ENCODE measurements around the gene NR3C1.
A peak's percentile ranks its signal among the peaks of the same experiment; 100 is the strongest.

NR3C1 gene

DNA sequence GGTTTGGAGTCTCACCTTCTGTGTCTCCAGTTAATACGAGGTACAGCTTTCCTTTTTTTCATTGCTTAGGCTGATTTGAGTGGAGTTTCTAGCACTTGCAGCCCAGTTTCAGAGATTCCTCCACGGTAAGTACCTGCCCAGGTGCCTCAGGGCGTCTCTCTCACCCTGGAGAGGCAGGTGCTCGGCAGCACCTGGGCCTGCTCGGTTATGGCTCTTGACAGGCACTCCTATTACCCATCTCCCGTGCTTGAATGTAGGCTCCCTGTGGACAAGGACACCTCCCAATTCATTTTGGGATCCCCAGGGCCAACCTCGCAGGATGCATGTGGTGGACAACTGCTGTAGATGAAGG lies 144.3 kb downstream of the NR3C1 start:
- no peak for DNase-seq (ENCODE audit: low spot score)

DNA sequence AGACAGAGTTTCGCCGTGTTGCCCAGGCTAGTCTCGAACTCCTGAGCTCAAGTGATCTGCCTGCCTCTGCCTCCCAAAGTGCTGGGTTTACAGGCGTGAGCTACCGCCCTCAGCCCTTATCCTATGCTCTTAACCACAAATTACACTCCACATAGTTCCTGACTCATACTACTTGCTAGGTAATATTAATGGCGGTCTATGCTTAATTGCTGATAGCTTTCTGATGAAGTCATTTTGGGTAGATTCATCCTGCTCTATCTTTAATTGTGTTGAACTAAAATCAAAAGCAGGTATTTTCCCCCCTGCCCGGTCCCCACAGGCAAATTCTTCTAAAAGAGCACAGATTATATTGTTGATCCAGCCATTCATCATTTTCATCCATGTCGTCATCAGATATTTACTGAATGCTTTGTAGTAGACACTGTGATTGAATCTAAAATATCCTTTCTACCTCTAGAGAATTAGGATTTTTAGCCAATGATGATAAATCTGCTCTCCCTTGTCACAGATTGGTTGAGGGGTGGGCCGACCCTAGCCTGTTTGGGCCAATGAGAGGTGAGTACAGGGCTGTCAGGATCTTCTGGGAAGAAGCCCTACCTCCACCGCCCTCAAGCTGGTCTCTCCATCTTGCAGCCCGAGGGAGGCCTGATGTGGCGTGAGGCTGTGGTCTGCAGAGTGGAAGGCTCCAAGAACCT lies 144.8 kb downstream of the NR3C1 start:
- DNase-seq (ENCODE audit: low spot score): no peak

DNA sequence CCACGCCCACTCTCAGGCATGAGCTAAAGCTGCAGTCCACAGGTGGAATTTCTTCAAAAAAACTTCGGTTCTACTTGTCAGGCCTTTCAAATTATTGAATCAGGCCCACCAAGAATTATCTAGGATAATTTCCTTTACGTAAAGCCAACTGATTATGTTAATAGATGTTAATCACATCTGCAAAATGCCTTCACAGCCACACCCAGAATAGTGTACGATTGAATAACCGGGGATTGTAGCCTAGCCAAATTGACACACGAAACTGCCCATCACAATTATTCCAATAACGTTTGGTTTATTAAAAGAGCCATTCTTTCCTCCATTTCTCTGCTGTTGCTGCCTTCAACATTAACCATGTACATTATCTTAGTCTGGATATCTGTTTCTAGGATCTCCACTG lies 148.7 kb downstream of the NR3C1 start:
- no peak for DNase-seq (ENCODE audit: low spot score)

DNA sequence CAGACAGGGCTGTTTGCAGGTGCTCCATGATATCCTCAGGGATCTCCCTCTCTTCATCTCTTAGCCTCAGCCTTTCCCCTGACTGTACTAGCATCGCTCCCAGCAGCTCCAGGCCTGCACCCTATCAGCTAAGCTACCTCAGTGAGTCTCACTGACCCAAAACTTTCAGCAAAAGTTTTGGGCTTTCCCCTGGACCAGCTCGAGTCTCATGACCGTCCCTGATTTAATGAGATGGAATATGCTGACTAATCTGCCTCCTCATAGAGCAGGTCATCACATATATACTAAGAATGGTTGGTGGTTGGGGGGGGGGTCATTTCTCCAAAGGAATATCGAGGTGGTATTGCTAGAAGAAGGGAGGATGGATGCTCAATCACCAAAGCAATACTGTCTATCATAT lies 151.5 kb downstream of the NR3C1 start:
- DNase-seq (ENCODE audit: low spot score): no peak

DNA sequence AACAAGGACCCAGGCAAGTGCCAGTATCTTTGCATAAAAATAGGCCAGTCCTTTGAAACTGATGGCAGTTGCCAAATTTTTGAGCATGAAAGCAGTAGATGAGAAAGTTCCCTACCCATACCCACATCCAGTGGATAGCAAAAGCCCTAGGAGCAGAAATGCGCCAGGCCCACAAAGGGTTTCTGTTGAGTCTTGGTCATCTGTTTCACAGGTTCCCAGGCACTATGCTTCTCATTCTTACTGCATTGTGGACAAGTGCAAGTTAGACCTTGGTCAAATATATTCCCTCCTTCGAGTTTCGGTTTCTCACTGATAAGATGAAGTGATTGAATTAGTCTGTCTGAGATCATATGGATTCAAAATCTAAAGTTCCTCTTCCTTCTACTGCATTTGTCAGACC lies 152.3 kb downstream of the NR3C1 start:
- DNase-seq (ENCODE audit: low spot score): no peak

DNA sequence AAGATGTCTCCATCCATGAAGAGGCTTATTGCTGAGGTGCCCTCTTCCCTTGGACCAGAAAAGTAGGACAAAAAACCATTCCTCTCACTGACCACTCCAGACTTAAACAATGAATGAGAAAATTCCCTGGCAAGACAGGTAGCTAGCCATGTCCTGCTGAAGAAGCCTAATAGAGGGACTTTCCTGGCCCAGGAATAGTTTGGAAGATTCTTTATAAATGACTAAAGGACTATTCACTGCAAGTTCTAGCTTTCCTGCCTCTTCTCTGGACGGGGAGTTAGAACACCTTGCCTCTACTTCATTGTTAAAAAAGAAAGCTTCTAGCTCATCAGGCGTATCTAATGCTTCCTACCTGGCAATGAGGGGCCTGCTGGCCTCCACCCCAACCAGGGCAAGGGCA lies 153.6 kb downstream of the NR3C1 start:
- no peak for DNase-seq (ENCODE audit: low spot score)

DNA sequence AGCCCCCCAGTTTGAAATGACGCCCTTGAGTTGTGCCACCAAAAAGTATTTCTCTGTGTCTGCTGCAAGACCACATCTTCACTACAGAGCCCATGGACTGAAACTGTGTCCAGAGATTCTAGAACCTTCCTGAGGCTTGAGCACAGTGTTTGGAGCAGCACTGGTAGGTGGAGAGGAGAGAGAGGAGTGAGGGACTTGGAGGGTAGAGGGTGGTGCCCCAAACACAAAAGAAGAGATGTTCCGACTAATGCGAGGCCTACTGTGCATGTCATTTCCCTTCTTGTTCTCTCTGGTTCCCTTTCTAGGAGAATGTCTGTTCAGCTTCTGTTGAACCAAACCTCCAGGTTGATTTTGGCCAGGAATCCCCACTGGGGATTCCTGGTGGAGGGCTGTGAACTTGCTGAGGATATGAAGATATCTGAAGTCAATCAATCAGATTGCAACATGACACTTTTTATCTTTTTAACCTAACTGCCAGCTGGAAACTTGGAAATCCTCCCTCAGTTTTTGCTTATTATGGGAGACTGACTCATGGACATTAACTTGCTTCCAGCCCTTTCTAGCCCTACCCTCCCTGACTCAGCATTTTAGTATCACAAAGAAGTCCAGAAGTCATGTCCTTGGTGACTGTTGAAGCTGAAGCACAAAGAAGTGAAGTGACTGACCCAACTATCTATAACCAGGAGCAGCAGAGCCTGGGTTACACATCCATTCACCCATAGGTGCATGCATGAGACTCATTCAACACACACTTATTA lies 154.5 kb downstream of the NR3C1 start:
- no peak for DNase-seq (ENCODE audit: low spot score)

DNA sequence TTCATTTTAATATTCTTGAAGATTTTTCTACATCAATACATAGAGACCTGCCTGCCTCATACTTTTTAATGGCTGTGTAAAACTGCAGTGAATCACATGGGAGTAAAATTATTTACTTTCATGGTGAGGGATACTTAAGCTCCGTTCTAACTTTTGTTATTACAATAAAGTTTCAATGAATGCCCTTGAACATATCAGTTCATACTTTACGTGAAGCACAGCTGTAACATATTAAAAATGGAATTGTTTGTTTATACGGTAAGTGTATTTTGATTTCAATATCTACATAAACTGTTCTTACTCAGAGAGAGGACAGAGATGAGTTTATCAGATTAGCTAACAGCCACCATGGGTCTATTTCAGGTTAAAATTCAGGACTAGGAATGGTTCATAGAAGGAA lies 155.1 kb downstream of the NR3C1 start:
- no peak for DNase-seq (ENCODE audit: low spot score)

DNA sequence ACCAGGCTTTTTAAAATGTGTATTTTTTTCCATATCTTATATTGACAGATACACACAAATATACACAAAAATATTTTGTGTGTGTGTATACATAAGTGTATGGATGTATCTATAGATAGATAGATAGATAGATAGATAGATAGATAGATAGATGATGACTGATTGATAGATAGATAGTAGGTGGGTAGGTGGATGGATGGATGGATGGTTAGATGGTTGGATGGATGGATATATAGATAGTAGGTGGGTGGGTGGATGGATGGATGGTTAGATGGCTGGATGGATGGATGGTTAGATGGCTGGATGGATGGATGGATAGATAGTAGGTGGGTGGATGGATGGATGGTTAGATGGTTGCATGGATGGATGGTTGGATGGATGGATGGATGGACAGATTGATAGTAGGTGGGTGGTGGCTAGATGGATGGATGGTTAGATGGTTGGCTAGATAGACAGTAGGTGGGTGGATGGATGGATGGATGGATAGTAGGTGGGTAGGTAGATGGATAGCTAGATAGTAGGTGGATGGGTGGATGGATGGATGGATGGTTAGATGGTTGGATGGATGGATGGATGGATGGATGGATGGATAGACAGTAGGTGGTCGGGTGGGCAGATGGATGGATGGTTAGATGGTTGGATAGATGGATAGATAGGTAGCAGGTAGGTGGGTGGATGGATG lies 156.2 kb downstream of the NR3C1 start:
- no peak for DNase-seq (ENCODE audit: low spot score)

DNA sequence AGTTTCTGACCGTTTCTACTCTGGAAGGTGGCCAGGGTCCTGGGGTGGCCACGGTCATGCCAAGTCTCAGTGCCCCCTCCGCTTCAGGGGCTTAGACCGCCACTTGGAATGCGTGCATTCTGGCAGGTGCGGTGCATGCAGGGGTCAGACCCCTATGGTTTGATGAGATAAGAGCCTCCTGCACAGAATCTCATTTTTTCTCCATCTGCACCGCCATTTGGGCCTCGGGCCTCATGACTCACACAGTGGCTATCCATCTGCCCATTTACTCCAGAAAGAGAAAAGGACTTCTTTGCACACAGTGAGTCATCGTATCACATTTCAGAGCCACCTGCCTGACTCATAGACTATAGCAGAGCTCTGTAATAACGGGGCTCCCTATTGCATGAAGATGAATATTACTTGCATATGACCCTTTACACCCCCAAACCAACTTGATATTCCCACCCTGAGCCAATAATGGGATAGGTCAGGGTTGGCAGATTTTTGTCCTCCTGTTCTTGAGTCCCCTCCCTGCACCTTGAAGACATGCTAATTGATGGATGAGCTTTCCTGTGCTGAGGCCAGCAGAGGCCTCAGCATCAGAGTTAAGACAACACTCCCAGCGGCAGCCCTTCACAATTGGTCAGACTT lies 157.4 kb downstream of the NR3C1 start:
- DNase-seq (ENCODE audit: low spot score): no peak

DNA sequence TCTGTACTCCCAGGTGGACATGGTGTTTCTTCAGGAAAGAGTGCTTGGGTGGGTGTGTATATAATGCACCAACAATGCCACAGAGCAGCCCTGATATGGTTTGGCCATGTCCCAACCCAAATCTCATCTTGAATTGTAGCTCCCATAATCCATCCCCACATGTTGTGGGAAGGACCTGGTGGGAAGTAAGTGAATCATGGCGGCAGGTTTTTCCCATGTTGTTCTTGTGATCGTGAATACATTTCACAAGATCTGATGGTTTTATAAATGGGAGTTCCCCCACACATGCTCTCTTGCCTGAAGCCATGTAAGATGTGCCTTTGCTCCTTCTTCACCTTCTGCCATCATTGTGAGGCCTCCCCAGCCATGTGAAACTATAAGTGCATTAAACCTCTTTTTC lies 158.5 kb downstream of the NR3C1 start:
- no peak for DNase-seq (ENCODE audit: low spot score)

DNA sequence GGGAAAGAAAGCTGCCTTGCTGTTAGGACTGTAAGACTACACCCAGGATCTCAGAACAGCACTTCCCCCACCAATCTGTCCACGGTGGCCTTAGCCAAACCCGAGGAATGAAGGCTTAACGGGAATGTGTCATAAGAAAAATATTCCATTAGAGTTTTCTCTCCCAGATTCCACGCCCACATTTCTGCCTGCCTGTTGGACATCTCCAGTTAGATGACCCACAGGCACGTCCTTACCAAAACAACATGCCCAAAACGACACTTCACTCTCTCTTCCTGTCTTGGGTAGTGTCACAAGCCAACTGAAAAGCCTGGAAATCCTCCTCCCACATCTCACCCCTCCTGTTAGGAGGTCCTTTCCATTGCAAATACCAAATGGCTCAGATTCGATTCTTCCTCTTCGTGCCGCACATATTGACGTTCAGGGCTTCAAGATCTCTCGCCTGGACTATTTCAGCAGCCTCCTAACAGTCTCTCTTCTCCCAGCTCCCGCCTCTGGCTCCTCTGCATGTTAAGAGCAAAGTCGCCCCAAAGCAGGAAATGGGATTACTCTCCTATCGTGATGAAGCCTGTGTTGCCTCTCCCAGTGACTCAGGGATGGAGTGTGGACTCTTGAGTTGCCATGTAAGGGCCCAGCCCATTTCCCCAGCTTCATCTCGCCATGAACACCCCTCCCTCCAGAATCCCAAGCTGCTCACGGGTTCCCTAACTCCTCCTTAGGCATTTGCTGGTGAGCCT lies 159.3 kb downstream of the NR3C1 start:
- no peak for DNase-seq (ENCODE audit: low spot score)

DNA sequence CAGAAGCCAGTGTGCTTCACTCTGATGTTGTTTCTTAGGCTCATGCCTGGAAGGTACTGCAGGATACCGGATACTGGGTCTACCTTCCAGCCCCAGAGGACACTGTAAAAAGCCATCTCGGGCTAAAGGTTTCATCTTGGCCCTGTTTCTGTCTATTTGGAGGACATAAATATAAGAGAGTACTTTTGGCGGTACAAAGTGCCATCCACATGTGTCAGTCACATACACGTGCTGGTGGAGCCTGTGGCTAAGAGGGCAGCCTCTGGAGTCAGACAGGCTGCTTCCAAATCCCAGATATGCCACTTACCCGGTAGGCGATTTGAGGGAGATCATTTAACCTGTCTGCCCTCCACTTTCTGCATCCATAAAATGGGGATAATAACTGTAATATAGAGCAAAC lies 160.4 kb downstream of the NR3C1 start:
- DNase-seq (ENCODE audit: low spot score): no peak

DNA sequence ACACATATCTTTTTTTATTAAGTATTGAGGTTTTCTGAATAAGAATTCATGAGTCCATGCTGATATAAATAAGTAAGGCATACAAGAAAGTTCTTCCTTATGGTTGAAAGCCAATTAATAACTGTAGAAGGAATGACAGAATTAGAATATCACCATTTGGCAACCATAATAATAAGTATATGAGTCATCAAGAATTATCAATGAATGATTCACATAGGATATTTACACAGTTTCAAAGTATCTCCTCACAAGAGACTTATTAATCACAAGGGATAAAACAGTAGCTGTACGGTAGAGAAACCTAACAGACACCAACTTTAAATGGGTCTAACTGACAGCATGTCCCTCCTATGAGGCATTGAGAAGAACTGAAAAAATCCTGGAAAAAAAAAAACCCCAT lies 161.6 kb downstream of the NR3C1 start:
- no peak for DNase-seq (ENCODE audit: low spot score)

DNA sequence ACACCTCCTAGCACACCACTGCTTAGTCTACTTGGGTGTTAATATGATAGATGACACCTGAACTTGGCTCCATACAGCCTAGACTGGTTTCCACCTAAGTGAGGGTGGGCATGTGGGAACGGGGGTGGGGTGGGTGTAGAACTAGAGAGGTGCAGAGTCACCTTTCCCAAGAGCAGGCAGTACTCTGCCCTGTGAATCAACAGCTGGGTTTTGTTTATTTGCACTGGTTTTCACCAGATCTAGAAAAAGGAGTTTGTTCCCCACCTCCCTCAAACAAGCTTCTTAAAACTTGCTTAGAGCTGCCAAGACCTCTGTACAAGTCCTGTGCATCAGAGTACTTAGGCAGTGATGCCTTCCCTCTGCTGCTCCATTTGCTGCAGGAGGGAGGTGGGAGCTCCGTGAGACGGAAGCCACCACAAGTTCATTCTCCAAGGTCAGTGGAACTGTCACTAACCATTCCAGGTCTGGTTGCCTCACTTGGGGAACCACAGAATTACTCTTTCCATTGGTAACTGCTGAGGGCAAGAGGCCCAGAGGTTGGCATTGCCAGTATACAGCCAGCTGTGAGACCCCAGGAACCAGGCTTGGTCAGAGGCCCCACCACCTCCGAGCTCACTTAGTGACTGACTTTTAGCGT lies 163.5 kb downstream of the NR3C1 start:
- DNase-seq (ENCODE audit: low spot score): no peak

DNA sequence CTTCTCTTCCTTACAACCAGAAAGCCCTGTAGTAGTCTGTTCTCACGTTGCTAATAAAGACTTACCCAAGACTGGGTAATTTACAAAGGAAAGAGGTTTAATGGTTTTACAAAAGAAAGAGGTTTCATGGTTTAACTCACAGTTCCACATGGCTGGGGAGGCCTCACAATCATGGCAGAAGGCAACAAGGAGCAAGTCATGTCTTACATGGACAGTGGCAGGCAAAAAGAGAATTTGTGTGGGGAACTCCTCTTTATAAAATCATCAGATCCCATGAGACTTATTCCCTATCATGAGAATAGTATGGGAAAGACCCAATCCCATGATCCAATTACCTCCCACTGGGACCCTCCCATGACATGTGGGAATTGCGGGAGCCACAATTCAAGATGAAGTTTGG lies 164.9 kb downstream of the NR3C1 start:
- DNase-seq (ENCODE audit: low spot score): no peak

DNA sequence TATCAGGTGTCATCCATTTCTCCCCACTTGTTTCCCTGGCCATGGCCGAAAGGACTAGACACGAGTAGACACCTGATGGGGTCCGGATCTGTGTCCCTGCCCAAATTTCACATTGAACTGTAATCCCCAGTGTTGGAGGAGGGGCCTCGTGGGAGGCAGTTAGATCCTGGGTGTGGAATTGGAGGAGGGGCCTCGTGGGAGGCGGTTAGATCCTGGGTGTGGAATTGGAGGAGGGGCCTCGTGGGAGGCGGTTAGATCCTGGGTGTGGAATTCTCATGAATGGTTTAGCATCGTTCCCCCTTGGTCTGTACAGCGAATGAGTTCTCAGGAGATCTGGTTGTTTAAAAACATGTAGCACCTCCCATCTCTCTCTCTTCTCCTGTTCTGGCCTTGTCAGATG lies 165.8 kb downstream of the NR3C1 start:
- DNase-seq (ENCODE audit: low spot score): no peak

DNA sequence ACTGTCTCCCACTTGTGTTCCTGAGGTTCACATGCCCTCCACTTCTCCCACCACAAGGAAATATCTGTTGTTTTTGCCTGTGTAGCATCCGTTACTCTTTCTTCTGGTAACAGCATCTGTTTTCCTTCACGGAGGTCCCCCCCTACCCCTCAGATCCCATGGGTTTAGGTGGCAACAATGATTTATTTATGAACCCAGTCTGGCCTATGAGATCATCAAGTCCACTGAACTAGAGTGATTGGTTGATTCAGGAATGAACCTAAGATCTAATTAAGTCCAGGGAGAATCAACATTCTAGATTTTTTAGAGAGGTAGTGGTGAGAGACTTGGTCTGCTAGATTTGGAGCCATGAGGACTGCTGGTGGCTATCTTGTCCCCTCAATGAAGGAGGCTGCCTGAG lies 166.8 kb downstream of the NR3C1 start:
- no peak for DNase-seq (ENCODE audit: low spot score)

DNA sequence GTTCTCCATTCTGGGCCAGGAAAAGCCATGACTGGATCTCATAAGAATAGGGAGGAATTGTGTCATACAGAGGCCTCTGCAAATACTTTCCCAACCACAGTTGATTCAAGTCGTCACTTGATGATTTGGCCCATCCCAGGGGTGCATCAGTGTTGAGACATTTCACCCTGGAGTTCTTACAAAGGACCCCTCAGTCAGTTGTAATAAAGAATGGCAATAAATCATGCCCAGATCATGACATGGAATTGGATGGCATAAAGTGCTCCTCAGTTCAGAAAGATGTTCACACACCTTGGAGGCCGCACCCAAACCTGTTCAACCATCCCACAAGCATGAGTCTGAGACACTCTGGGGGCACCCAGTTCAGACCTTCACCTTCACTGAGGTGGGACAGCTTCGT lies 168.1 kb downstream of the NR3C1 start:
- DNase-seq (ENCODE audit: low spot score): no peak

DNA sequence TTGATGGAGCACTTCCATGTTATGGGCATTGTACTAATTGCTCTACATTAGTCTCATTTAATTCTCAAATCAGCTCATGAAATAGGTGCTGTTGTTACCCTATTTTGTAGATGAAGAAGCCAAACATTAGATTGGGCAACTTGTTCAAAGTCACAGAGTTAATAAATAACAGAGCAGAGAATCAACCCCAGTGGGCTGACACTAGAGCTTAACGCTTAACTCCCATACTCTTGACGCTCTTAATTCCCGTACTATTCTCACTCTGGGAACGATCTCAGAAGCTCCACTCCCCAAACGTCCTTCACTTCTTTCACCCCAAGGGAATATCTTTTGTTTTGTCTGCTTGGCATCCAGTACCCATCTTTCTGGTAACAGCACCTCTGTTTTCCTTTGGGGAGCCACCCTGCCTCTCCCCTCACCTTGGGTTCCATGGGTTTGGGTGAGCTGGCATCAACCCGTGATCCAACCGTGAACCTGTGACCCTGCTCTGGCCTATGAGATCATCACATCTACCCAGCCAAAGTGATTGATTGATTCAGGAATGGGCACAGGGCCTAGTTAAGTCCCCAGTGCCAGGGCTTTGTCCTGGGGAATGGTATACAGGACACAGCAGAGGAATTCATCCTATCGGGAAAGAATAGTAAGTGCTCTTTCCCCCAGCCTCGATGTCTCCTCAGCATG lies 169.2 kb downstream of the NR3C1 start:
- peak; percentile 47 for DNase-seq (ENCODE audit: low spot score)

DNA sequence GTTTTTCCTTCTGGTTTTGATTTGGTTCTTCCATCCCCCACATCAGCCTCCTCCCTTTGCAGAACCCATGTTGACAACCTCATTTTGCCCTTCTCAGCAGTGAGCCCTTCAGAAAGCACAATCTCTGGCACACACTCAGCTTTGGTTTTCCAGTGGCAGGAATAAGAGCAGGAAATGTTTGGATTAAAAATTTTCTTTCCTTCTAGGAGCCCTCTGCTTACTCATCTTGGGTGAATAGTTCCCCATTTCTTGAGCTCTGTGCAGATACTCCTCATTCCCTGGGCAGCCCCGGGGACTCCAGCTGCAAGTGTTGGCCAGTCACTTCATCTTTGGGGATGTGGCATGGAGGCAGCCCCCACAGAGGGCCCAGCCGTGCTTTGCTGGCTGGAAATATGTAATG lies 170.5 kb downstream of the NR3C1 start:
- DNase-seq (ENCODE audit: low spot score): no peak

All from HuH-7 (cell line).